Gastrocnemius medialis (tissue), 4 donors: ENCODE results near the gene ESPNL.

Experiments
- POLR2A ChIP-seq, 2 donors: fragments of 450-650 bp; IDR thresholded peaks; one replicate each; pipeline ENCODE4 v1.6.1; 2017; ENCODE audit warnings: antibody characterized with exemption in 2 of 2, mild to moderate bottlenecking in 2 of 2, moderate library complexity in 2 of 2
- TF ChIP-seq, protein P1 (sequence below), 5 experiments: fragments of 450-650 bp in 3 of 5; fragments of 200-600 bp in 2 of 5; sonication (generic) in 2 of 5; IDR thresholded peaks in 4 of 5; conservative IDR thresholded peaks in 1 of 5; 1 replicate in 4 of 5; 2 replicates in 1 of 5; pipeline ENCODE4 v1.5.1; 2016 to 2019; ENCODE audit warnings: antibody characterized with exemption in 5 of 5, mild to moderate bottlenecking in 3 of 5, moderate library complexity in 3 of 5

DNA sequence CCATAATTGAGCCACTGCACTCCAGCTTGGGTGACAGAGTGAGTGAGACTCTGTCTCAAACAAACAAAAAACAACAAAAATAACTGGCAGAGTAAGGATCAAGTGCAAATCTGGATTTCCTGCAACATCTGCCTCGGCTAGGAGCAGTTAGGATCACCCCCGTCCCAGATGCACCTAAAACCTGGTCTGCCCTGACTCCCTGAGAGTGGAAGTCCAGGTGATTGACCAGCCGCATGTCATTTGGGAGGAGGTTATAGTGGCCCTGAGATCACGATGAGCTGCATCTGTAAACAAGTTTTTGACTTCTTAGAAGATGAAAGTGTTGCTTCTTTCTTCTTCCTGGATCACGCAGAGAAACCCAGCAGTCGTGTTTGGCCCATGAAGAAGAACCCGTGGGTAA, 5.0 kb upstream of the ESPNL start:
- TF ChIP-seq, protein P1, sequence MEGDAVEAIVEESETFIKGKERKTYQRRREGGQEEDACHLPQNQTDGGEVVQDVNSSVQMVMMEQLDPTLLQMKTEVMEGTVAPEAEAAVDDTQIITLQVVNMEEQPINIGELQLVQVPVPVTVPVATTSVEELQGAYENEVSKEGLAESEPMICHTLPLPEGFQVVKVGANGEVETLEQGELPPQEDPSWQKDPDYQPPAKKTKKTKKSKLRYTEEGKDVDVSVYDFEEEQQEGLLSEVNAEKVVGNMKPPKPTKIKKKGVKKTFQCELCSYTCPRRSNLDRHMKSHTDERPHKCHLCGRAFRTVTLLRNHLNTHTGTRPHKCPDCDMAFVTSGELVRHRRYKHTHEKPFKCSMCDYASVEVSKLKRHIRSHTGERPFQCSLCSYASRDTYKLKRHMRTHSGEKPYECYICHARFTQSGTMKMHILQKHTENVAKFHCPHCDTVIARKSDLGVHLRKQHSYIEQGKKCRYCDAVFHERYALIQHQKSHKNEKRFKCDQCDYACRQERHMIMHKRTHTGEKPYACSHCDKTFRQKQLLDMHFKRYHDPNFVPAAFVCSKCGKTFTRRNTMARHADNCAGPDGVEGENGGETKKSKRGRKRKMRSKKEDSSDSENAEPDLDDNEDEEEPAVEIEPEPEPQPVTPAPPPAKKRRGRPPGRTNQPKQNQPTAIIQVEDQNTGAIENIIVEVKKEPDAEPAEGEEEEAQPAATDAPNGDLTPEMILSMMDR (IDR thresholded peaks at IDR 0.05 in 4 of 5, conservative IDR thresholded peaks at IDR 0.05 in 1 of 5), result no peak
- no peak for TF ChIP-seq POLR2A (IDR thresholded peaks at IDR 0.05)
